ENCODE data around the gene HNRNPUL2. TPM values are rescaled to one million over a fixed set of nuclear protein-coding genes. Genes with fewer than 3 reads are reported as not detected.

The HNRNPUL2 gene
- total RNA-seq, 2 experiments from 2014 or later: 8.3 to 59.2 TPM

DNA sequence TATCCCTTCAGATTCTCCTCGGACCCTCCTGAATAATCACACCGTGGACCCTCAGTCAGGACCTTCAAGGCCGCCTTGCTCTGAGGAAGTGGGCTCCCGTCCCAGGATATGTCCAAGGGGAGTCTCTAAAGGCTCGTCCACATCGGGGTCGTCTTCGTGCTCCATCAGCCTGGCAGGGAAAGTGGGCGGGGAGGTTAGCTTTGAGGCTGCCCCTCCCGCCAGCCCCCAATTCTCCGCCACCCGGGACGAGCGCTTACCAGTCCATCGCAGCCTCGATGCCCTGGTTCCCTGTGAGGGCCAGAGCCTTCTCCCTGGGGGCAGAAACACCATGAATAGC lies 48.9 kb downstream of the HNRNPUL2 start:
- TF ChIP-seq EZH2phosphoT487 (IDR thresholded peaks at IDR 0.05; ENCODE audit: borderline replicate concordance, low read depth, low read length) (no peak), CTCF (conservative IDR thresholded peaks at IDR 0.05; ENCODE audit: low read length) (no peak)
- H2AFZ ChIP-seq (ENCODE audit: low read length): peak overlapping the region; percentile 99; the same call in 1 of the 2 replicates
- peaks cover 25% of the 10 kb centered on the region; the same call in 1 of the 2 replicates for H3K79me2 ChIP-seq (ENCODE audit: insufficient read depth, low read depth, low read length)
- CTCF ChIA-PET (ENCODE audit: unreplicated experiment): no interaction called here
- peak overlapping the region; percentile 57 for H3K27ac ChIP-seq (ENCODE audit: low read depth, low read length, poor library complexity, severe bottlenecking)
- intact Hi-C loops (cut with micrococcal nuclease; ENCODE audit: unreplicated experiment): loop anchor here (5.0 kb wide), 1 partner anchor 109 kb away; the partner anchor contains the start of gene TMEM179B
- H3K9me3 ChIP-seq (ENCODE audit: low read length): no peaks in the 10 kb centered on the region
- peak overlapping the region; percentile 93 for H3K4me3 ChIP-seq (ENCODE audit: low read depth, low read length, poor library complexity, severe bottlenecking)
- H3K4me2 ChIP-seq (ENCODE audit: low read length): peak overlapping the region; percentile 96
- peaks cover 40% of the 10 kb centered on the region for H3K4me1 ChIP-seq (ENCODE audit: insufficient read depth, low read length, poor library complexity, severe bottlenecking)
- no peaks in the 10 kb centered on the region for H3K9me2 ChIP-seq (ENCODE audit: insufficient read depth, low read length)
- no peaks in the 10 kb centered on the region for H4K20me1 ChIP-seq (ENCODE audit: insufficient read depth, low read length)
- BruUV-seq (replicated peaks): no TSS peak
- no peak for DNase-seq (ENCODE audit: low spot score)
- peaks cover 37% of the 10 kb centered on the region for H3K36me3 ChIP-seq (ENCODE audit: insufficient read depth, low read length)
- POLR2A ChIA-PET: no interaction called here

DNA sequence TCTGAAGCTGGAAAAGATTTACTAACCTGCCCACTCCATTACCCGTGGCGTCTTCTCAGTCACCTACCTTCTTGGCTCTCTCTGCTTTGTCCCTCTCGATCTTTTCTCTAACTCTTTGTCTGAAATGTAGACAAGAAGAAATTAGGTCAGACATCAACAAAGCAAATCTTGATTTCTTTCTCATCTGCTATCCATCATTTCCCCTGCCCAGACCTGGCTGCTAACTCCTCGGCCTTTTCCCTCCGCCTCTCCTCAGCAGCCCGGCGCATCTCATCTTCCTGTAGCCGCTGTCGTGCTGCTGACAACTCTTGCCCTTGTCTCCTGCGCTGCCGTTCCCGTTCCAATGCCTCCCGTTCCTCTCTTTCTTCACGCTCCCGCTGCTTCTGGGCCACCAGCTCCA lies 49.5 kb downstream of the HNRNPUL2 start:
- TF ChIP-seq CTCF (conservative IDR thresholded peaks at IDR 0.05; ENCODE audit: low read length) (no peak), EZH2phosphoT487 (IDR thresholded peaks at IDR 0.05; ENCODE audit: borderline replicate concordance, low read depth, low read length) (no peak)
- Histone ChIP-seq H3K79me2 (ENCODE audit: insufficient read depth, low read depth, low read length) (peaks cover 32% of the 10 kb centered on the region; the same call in 1 of the 2 replicates), H3K9me2 (ENCODE audit: insufficient read depth, low read length) (no peaks in the 10 kb centered on the region), H3K4me2 (ENCODE audit: low read length) (peak overlapping the region; percentile 96), H4K20me1 (ENCODE audit: insufficient read depth, low read length) (no peaks in the 10 kb centered on the region), H3K9me3 (ENCODE audit: low read length) (no peaks in the 10 kb centered on the region), H3K27ac (ENCODE audit: low read depth, low read length, poor library complexity, severe bottlenecking) (no peak overlapping the region), H3K36me3 (ENCODE audit: insufficient read depth, low read length) (peaks cover 44% of the 10 kb centered on the region), H3K4me1 (ENCODE audit: insufficient read depth, low read length, poor library complexity, severe bottlenecking) (peaks cover 47% of the 10 kb centered on the region), H3K4me3 (ENCODE audit: low read depth, low read length, poor library complexity, severe bottlenecking) (peak overlapping the region; percentile 93), H2AFZ (ENCODE audit: low read length) (no peak overlapping the region)
- no peak for DNase-seq (ENCODE audit: low spot score)
- ChIA-PET POLR2A (interaction anchor here (1.1 to 1.4 kb wide), 3 partner anchors 13 to 104 kb away, joined by 3 to 6 read pairs (median 5); partner anchors contain the start of genes C11orf98, CSKMT and EEF1G), CTCF (ENCODE audit: unreplicated experiment) (no interaction called here)
- BruUV-seq (replicated peaks): no TSS peak
- intact Hi-C loops (cut with micrococcal nuclease; ENCODE audit: unreplicated experiment): loop anchor here (5.0 kb wide), 1 partner anchor 110 kb away; the partner anchor contains the start of gene TMEM179B

- intact Hi-C loops (cut with micrococcal nuclease; ENCODE audit: unreplicated experiment): loop anchor here (5.0 kb wide), 1 partner anchor 110 kb away; the partner anchor contains the start of gene TMEM179B
These were observed 50.1 kb downstream of the HNRNPUL2 start for GRCh38 chr11:62677156-62677555.

More at GRCh38 chr11:62677156-62677555, 50.1 kb downstream of the HNRNPUL2 start:
- no peak for TF ChIP-seq EZH2phosphoT487 (IDR thresholded peaks at IDR 0.05; ENCODE audit: borderline replicate concordance, low read depth, low read length)
- TF ChIP-seq CTCF (conservative IDR thresholded peaks at IDR 0.05; ENCODE audit: low read length): no peak
- Histone ChIP-seq H2AFZ (ENCODE audit: low read length) (no peak overlapping the region), H3K79me2 (ENCODE audit: insufficient read depth, low read depth, low read length) (peaks cover 37% of the 10 kb centered on the region; the same call in 1 of the 2 replicates), H3K4me1 (ENCODE audit: insufficient read depth, low read length, poor library complexity, severe bottlenecking) (peaks cover 51% of the 10 kb centered on the region), H3K9me3 (ENCODE audit: low read length) (no peaks in the 10 kb centered on the region), H3K9me2 (ENCODE audit: insufficient read depth, low read length) (no peaks in the 10 kb centered on the region), H4K20me1 (ENCODE audit: insufficient read depth, low read length) (no peaks in the 10 kb centered on the region), H3K27ac (ENCODE audit: low read depth, low read length, poor library complexity, severe bottlenecking) (no peak overlapping the region), H3K4me2 (ENCODE audit: low read length) (peak overlapping the region; percentile 96), H3K36me3 (ENCODE audit: insufficient read depth, low read length) (peaks cover 45% of the 10 kb centered on the region), H3K4me3 (ENCODE audit: low read depth, low read length, poor library complexity, severe bottlenecking) (no peak overlapping the region)
- POLR2A ChIA-PET: interaction anchor here (0.9 to 1.4 kb wide), 4 partner anchors 12 to 103 kb away, joined by 3 to 6 read pairs (median 4); partner anchors contain the start of genes C11orf98, CSKMT, EEF1G and LRRN4CL
- CTCF ChIA-PET (ENCODE audit: unreplicated experiment): no interaction called here
- BruUV-seq (replicated peaks): no TSS peak
- DNase-seq (ENCODE audit: low spot score): no peak
